GM18502 (cell line): ENCODE measurements around the gene PRUNE2.
"Not testable (repeated sequence)": the region's sequence is repeated elsewhere in the genome, so short reads cannot be mapped to it uniquely, and the experiment has no call there.

Experiments
- ATAC-seq: cut with Tn5 transposase; IDR thresholded peaks from one replicate; pipeline ENCODE4 v1.9.1; 2021; ENCODE audit warnings: mild to moderate bottlenecking; ENCODE audit not compliant: unreplicated experiment, poor library complexity

Gene PRUNE2

GRCh38 chr9:76615177-76615603 lies 290.7 kb downstream of the PRUNE2 start:
- no peak for ATAC-seq

DNA sequence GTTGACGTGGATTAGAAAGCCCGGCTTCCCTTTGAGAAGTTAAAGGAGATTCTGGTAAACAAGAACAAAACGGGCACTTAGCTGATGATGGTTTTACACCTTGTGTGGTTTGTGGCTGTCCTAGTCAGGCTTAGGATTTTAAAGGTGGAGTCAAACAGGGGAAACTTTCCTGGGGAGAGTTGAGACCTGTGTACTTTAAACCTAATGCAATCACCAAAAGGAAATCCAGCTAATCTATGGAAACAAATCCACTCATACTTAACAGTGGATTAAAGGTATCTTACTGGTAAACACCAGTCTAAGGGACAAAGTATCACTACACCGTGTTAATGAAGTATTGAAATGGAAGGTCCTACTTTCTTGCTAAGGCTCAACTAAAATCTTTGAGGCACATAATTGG lies 291.9 kb downstream of the PRUNE2 start:
- ATAC-seq = no peak

DNA sequence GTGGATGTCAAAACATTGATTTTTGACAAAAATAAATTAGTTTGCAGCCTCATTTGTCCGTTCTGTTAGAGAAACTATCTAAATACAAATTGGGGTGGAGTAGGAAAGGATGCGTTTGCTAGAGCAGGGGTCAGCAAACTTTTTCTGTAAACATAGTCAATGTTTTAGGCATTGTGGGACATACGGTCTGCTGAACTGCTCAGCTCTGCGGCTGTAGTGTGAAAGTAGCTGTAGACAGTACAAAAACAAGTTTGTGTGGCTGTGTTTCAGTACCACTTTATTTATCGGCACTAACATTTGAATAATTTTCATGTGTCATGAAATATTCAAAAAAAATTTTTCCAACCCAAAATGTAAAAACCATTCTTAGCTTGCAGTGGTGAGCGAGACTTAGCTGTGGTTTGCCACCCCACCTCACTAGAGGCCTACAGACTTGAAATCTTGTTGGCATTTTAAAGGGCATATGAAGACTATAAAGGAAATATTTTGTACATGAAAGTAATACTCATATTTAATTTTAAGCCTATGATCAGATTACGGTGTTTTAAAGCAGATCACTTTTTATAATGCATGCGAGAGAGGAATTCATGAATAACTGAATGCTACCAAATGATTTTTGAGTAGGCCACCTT lies 292.6 kb downstream of the PRUNE2 start:
- no peak for ATAC-seq

DNA sequence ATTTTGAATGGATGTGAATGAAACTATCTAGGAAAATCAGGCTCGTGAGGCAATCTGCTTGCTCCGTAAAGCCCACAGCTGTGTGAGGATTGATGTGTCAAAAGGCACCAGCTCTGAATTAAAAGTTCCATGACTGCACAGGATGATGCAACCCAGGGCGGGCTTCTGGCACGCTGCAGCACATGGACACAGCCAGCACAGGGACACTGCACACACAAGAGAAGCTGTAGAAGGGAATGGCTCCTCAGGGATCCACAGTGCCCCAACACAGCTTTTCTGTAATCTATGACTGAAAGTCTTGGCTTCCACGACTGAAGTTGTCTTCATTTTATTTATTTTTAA lies 295.9 kb downstream of the PRUNE2 start:
- no peak for ATAC-seq

GRCh38 chr9:76609285-76610010 lies 296.5 kb downstream of the PRUNE2 start:
- no peak for ATAC-seq

GRCh38 chr9:76608575-76609273 lies 297.2 kb downstream of the PRUNE2 start:
- no peak for ATAC-seq

DNA sequence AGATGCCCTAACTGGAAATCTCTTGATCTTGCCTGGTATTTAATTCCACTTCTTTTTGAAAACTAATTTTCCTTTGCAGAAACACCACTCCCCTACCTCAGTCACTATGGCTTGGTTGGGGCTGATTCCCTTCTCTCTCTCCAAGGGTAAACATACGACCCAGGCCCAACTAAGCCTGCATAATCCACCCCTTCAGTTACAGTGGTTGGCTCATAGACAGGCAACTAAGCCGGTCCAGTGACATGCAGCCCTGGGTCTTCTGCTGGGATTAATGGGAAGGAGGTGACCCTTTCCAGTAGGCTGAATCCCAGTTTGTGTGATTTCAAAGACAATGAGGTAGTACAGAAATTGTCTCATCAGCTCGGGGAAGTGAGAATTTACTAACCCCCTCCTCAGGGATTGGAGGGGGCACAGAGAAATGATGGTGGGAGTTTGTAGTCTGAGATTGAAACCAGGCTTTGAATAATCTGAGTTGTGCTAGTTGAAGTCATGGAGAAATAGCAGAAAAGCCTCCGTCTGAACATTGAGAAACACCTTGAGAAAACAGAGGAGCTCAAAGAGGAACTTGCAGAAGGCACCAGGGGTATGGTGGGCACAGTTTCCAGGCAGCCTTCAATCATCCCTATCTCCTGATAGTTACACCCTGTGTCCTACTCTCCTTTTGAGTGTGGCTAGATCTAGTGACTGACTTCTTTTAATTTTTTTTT lies 298.0 kb downstream of the PRUNE2 start:
- no peak for ATAC-seq

DNA sequence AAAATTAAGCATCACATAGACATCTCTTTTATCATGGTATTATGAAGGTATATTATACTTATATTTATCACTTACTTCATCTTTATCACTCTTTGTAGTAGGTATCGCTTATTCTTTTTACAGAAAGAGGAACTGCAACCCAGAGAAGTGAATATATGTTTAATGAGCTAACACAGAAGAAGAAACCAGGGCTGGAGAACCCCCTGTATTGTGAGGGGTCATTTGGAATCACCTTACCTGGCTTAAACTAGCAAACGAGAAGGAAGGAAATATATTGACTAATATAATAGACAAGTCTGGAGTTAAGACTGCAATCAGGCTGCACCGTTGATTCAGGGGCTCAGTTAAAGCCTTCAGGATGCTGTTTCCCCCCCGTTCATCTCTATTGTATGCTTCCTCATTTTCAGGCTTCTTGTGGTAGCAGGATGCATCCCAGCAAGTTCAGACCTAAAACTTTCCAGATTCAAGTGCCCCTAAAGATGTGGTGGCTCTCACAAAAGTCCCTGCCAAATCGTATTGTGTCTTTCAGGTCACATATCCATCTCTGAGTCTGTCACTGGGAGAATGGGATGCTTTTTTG lies 300.5 kb downstream of the PRUNE2 start:
- ATAC-seq = peak; percentile 97

DNA sequence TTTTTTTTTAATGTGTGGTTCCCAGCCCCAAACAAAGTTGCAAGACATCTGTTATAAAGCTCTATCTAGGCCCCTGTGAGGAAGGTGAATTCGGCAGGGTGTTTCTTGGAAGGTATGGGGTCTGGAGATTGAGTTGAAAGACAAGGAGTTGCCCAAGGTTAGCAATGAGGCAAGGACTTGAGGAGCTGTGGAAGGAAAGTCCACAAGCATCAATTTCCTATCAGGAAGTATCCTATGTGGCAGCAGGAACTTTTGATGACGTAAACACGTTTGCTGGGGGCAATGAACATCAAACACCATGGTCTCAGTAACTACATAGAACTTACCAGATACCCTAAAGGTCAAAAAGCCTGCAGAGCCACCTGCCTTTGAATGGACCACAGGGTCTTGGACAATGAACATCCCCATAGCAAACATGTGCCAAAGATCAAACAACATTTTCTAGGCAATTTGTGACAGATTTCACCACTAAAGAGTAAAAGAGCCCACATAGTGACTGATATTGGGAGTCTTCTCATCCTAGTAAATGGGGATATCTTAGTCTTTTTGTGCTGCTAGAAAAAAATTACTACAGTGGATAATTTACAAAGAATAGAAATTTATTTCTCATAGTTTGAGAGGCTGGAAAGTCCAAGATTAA lies 301.9 kb downstream of the PRUNE2 start:
- ATAC-seq = no peak

GRCh38 chr9:76603448-76603895 lies 302.4 kb downstream of the PRUNE2 start:
- no peak for ATAC-seq

DNA sequence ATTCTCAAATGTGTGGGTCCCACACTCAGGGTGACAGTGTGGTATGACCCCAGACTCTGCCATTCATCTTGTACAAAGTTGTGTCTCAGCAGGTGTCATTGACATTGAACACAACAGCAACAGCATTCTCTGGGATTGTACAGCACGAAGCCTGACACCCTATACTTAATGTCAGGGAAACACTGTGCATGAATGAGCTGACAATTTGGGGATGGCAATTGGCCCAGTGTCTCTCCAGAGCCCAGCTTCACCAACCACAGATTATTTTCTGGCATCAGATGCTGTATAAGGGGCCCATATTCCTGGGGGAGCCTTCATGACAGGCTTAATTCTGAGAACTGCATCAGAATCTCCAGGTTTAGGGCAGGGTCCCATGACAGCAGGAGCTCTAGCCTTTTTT lies 303.7 kb downstream of the PRUNE2 start:
- ATAC-seq = no peak

DNA sequence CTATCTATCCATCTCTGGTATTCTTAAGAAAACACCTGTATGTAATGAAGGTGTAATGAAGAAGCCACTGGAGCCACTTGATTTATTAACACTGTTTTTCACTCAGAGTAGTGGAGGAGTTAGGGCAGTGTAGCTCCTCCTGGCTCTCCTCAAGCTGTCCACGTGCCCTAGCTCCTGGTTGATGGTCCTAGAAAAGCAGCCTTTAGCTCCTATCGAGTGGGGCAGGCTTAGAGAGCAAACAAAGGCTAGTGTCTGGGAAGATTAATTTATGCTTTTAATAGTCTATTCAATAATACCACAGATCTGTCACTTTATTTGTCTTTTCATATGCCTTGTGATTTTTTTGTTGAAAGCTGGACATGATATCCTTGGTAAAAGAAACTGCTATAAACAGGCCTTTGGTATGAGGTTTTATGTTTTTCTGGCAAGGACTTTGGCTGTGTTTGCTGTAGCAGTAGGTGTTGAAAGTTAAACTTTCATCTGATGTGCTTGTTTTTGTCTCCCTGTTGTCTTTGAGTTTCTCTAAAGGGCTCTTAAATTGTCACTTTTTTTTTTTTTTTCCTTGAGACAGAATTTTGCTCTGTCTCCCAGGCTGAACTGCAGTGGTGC lies 305.8 kb downstream of the PRUNE2 start:
- no peak for ATAC-seq

DNA sequence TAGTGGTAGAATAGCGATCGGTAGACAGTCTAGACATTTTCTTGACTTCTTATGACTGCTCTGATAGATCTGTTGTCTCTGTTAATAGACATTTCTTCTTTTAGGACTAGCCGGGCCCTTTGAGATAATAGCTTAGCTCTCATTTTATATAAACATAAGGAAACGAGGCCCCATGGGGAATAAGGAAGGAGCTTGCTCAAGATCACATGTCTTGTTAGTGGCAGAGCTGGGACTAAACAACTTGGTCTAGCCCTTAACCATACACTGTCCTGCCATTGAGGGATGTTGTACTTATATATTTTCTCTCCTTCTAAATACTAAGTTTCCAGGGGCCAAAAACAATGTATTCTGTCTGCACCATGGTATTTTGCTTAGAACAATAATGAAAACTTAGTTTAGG lies 306.9 kb downstream of the PRUNE2 start:
- no peak for ATAC-seq

- ATAC-seq = no peak
Observed at GRCh38 chr9:76595645-76596044, 310.3 kb downstream of the PRUNE2 start.

GRCh38 chr9:76594764-76595424 lies 311.0 kb downstream of the PRUNE2 start:
- ATAC-seq = no peak

DNA sequence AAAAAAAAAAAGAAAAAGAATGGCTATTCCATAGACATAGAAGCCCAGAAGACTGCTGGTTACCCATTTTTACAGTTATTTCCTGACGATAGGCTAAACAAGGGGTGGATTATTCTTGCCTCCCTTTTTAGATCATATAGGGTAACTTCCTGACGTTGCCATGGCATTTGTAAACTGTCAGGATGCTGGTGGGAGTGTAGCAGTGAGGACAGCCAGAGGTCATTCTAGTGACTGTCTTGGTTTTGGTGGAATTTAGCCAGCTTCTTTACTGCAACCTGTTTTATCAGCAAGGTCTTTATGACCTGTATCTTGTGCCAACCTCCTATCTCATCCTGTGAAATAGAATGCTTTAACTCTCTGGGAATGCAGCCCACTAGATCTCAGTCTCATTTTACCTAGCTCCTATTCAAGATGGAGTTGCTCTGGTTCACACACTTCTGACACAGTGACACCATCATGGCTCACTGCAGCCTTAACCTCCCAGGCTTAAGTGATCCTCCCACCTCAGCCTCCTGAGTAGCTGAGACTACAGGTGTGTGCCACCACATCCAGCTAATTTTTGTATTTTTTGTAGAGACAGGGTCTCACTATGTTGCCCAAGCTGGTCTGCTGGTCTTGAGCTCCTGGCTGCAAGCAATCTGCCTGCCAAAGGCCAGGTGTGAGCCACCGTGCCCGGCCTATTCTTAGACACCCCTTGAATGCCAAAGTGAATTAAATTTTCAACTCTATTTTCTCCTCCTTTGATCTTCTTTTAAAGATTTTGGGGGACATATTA lies 311.8 kb downstream of the PRUNE2 start:
- ATAC-seq = not testable (repeated sequence)

DNA sequence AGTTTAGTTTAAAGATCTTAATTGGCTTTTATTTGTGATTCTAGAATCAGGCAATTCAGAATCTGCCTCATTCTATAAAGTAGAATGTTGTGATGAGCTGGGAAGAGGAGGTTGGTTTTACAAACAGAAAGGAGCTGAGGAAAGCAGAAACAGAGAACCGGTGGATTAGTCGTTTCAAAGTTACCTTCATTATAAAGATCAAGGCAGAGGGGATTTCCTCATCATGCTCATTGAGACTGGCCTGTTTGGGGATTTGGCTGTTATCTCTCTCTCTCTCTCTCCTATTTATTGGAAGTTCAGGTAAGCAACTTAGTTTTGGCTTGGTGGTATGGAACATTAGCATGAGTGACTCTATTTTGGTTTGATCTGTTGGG lies 313.0 kb downstream of the PRUNE2 start:
- no peak for ATAC-seq
